Fibroblast of the aortic adventitia (primary cell): ENCODE results near the gene LRIG1. TPM values are rescaled to one million over a fixed set of nuclear protein-coding genes. Genes with fewer than 3 reads are reported as not detected.

ENCODE experiments used
- DNase-seq: peaks from one replicate; pipeline ENCODE4 v3.0.0-alpha.2; 2010; ENCODE audit warnings: low read depth
- H3K4me3 ChIP-seq: 2 replicates; pipeline ENCODE4 v1.5.1; 2011; ENCODE audit warnings: low read depth, mild to moderate bottlenecking, control low read depth, low read length, moderate library complexity
- CTCF ChIP-seq: IDR thresholded peaks from 2 replicates; pipeline ENCODE4 v1.5.1; 2011; ENCODE audit warnings: mild to moderate bottlenecking, low read length, control low read depth, inconsistent platforms; ENCODE audit not compliant: insufficient read depth
- total RNA-seq: library from RNA; depleted of rRNA; stranded (reverse); fragments of >200 nt; gene quantifications from 2 replicates; pipeline ENCODE4 v1.2.3, GENCODE V29; 2012; ENCODE audit warnings: low replicate concordance

Gene LRIG1
- total RNA-seq, 1 donor, result 26.4 TPM

- no peak overlapping the region for H3K4me3 ChIP-seq
- DNase-seq, result no peak
- no peak for TF ChIP-seq CTCF
Measured at GRCh38 chr3:66504850-66505641, 4.2 kb upstream of the LRIG1 start.

- H3K4me3 ChIP-seq, result no peak overlapping the region
- no peak for TF ChIP-seq CTCF
- no peak for DNase-seq
Measured at GRCh38 chr3:66502981-66503380, 2.2 kb upstream of the LRIG1 start.

- no peak overlapping the region for H3K4me3 ChIP-seq
- no peak for DNase-seq
- no peak for TF ChIP-seq CTCF
Measured at GRCh38 chr3:66502245-66502874, 1.5 kb upstream of the LRIG1 start.

- no peak for DNase-seq
- peak; percentile 65 for TF ChIP-seq CTCF
- peak overlapping the region; percentile 68 for H3K4me3 ChIP-seq
Measured at GRCh38 chr3:66501483-66502244, 842 bp upstream of the LRIG1 start.

- TF ChIP-seq CTCF, result no peak
- DNase-seq, result no peak
- H3K4me3 ChIP-seq, result peak overlapping the region; percentile 88
Measured at GRCh38 chr3:66499881-66500575, 794 bp downstream of the LRIG1 start.
